ENCODE results near the gene FLT1. TPM values are rescaled to one million over a fixed set of nuclear protein-coding genes. Genes with fewer than 3 reads are reported as not detected.

The FLT1 gene
- total RNA-seq, 1 experiment from 2014 or later, result not detected

GRCh38 chr13:28283600-28283999 lies 211.3 kb downstream of the FLT1 start:
- POLR2A ChIA-PET (ENCODE audit: unreplicated experiment), result no interaction called here
- CTCF ChIA-PET, result no interaction called here

GRCh38 chr13:28282451-28282850 lies 212.5 kb downstream of the FLT1 start:
- no TSS peak for BruUV-seq (replicated peaks)
- H3K79me2 ChIP-seq (ENCODE audit: low read depth), result no peaks in the 10 kb centered on the region
- no peak overlapping the region for H3K4me2 ChIP-seq
- H3K9me3 ChIP-seq (ENCODE audit: insufficient read depth, low read depth), result no peaks in the 10 kb centered on the region
- H2AFZ ChIP-seq, result no peak overlapping the region
- H3K9me2 ChIP-seq (ENCODE audit: insufficient read depth), result no peaks in the 10 kb centered on the region
- DNase-seq, result no peak
- TF ChIP-seq CTCF (conservative IDR thresholded peaks at IDR 0.05) (no peak), EZH2 (IDR thresholded peaks at IDR 0.05; ENCODE audit: low read depth) (no peak)
- H3K4me3 ChIP-seq, result no peak overlapping the region
- H3K36me3 ChIP-seq (ENCODE audit: low read depth), result peaks cover 6% of the 10 kb centered on the region; the same call in 1 of the 2 replicates
- no peaks in the 10 kb centered on the region for H3F3A ChIP-seq (ENCODE audit: insufficient read depth, low read depth)
- intact Hi-C loops (cut with micrococcal nuclease; ENCODE audit: unreplicated experiment), result no loop called here
- H3K27me3 ChIP-seq (ENCODE audit: insufficient read depth, low read depth), result no peaks in the 10 kb centered on the region
- no peak overlapping the region for H3K27ac ChIP-seq
- ChIA-PET CTCF (no interaction called here), POLR2A (ENCODE audit: unreplicated experiment) (no interaction called here)
- no peaks in the 10 kb centered on the region for H4K20me1 ChIP-seq (ENCODE audit: insufficient read depth)
- H3K4me1 ChIP-seq (replicated peaks; ENCODE audit: insufficient read depth), result no peaks in the 10 kb centered on the region

More at GRCh38 chr13:28283600-28283999, 211.3 kb downstream of the FLT1 start:
- no peak for DNase-seq
- intact Hi-C loops (cut with micrococcal nuclease; ENCODE audit: unreplicated experiment), result no loop called here
- Histone ChIP-seq H3K9me3 (ENCODE audit: insufficient read depth, low read depth) (no peaks in the 10 kb centered on the region), H3K27me3 (ENCODE audit: insufficient read depth, low read depth) (no peaks in the 10 kb centered on the region), H4K20me1 (ENCODE audit: insufficient read depth) (no peaks in the 10 kb centered on the region), H3K4me3 (no peak overlapping the region), H3K4me1 (replicated peaks; ENCODE audit: insufficient read depth) (no peaks in the 10 kb centered on the region), H3K36me3 (ENCODE audit: low read depth) (peaks cover 6% of the 10 kb centered on the region; the same call in 1 of the 2 replicates), H2AFZ (no peak overlapping the region), H3K27ac (no peak overlapping the region), H3K79me2 (ENCODE audit: low read depth) (no peaks in the 10 kb centered on the region), H3K4me2 (no peak overlapping the region), H3F3A (ENCODE audit: insufficient read depth, low read depth) (no peaks in the 10 kb centered on the region), H3K9me2 (ENCODE audit: insufficient read depth) (no peaks in the 10 kb centered on the region)
- no TSS peak for BruUV-seq (replicated peaks)
- no peak for TF ChIP-seq CTCF (conservative IDR thresholded peaks at IDR 0.05)
- TF ChIP-seq EZH2 (IDR thresholded peaks at IDR 0.05; ENCODE audit: low read depth), result no peak

- Histone ChIP-seq H3K27ac (no peak overlapping the region), H2AFZ (no peak overlapping the region), H3K4me3 (no peak overlapping the region), H3K4me1 (replicated peaks; ENCODE audit: insufficient read depth) (no peaks in the 10 kb centered on the region), H3K4me2 (no peak overlapping the region), H4K20me1 (ENCODE audit: insufficient read depth) (no peaks in the 10 kb centered on the region; the same call in 1 of the 2 replicates), H3K9me2 (ENCODE audit: insufficient read depth) (no peaks in the 10 kb centered on the region), H3K79me2 (ENCODE audit: low read depth) (no peaks in the 10 kb centered on the region), H3K9me3 (ENCODE audit: insufficient read depth, low read depth) (no peaks in the 10 kb centered on the region), H3F3A (ENCODE audit: insufficient read depth, low read depth) (peaks cover 5% of the 10 kb centered on the region; the same call in 1 of the 2 replicates), H3K27me3 (ENCODE audit: insufficient read depth, low read depth) (no peaks in the 10 kb centered on the region), H3K36me3 (ENCODE audit: low read depth) (no peaks in the 10 kb centered on the region; the same call in 1 of the 2 replicates)
- BruUV-seq (replicated peaks), result no TSS peak
- intact Hi-C loops (cut with micrococcal nuclease; ENCODE audit: unreplicated experiment), result no loop called here
- DNase-seq, result no peak
- ChIA-PET CTCF (no interaction called here), POLR2A (ENCODE audit: unreplicated experiment) (no interaction called here)
- TF ChIP-seq CTCF (conservative IDR thresholded peaks at IDR 0.05) (no peak), EZH2 (IDR thresholded peaks at IDR 0.05; ENCODE audit: low read depth) (no peak)
These were observed 221.0 kb downstream of the FLT1 start for GRCh38 chr13:28273919-28274318.
